IPS DF 6.9 (cell line): ENCODE measurements around the gene SMIM44.
"Not testable (repeated sequence)": the region's sequence is repeated elsewhere in the genome, so short reads cannot be mapped to it uniquely, and the experiment has no call there.

ENCODE experiments used
- DNase-seq: peaks from one replicate; pipeline ENCODE4 v3.0.0-alpha.2; 2013; ENCODE audit warnings: low read depth, low spot score
- H3K27ac ChIP-seq: one replicate; pipeline ENCODE4 v1.5.1; 2013; ENCODE audit warnings: low read length, control low read depth
- H3K27me3 ChIP-seq: 2 replicates; pipeline ENCODE4 v1.6.1; 2013; ENCODE audit warnings: mild to moderate bottlenecking, low read length; ENCODE audit not compliant: control insufficient read depth, insufficient read depth
- H3K36me3 ChIP-seq: 2 replicates; pipeline ENCODE4 v1.6.1; 2013; ENCODE audit warnings: low read length; ENCODE audit not compliant: control insufficient read depth, insufficient read depth
- H3K4me1 ChIP-seq: 2 replicates; pipeline ENCODE4 v1.6.1; 2013; ENCODE audit warnings: low read length; ENCODE audit not compliant: control insufficient read depth, insufficient read depth
- H3K4me3 ChIP-seq: 2 replicates; pipeline ENCODE4 v1.5.1; 2013; ENCODE audit warnings: mild to moderate bottlenecking, low read length
- H3K9me3 ChIP-seq: 2 replicates; pipeline ENCODE4 v1.6.1; 2013; ENCODE audit warnings: low read length, inconsistent platforms; ENCODE audit not compliant: control insufficient read depth, insufficient read depth
- WGBS: extraction: QIAGEN DNeasy Blood & Tissue Kit; methylation state at CpG from one replicate; pipeline ENCODE4 v1.1.7; 2013; ENCODE audit warnings: mixed read lengths, missing lambda C conversion rate; ENCODE audit not compliant: insufficient read length, insufficient coverage; 5-methylcytosine and 5-hydroxymethylcytosine counted together

The SMIM44 gene

DNA sequence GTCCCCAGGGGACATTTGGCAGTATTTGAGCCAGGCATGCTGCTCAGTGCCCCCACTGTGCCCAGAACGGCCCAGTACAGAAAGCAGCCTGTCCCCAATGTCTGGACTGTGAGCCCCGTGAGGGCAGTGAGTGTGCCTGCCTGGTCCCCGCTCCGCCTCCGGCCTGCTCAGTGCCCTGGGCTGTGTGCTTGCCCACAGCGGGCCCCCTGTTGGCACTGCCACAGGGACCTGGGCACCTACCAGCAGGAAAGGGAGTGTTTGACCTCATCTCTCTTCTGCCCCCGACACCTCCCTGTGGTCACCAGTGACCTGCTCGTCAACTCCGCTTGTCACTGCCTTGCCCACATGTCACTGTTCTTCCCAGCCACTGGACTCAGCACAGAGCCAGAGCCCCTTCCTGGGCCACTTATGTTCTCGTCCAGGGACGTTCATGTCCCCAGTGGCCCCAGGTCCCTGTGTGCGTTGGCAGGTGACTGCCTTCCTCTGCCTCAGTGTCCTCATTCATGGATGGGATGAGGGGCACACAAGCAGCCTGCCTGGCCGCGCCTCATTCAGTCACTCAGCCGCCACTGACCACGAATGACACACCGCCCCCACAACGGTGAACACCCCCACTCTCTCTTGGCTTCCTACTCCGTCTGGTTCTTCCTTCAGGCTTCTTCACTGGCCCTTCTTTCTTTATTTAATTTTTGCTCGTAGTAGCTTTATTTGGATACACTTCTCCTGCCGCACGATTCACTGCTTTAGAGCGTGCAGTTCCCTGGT, 25.7 kb upstream of the SMIM44 start:
- no peak overlapping the region for H3K27ac ChIP-seq
- H3K27me3 ChIP-seq, result no peaks in the 10 kb centered on the region
- H3K9me3 ChIP-seq, result no peaks in the 10 kb centered on the region
- peaks cover 1% of the 10 kb centered on the region for H3K4me1 ChIP-seq
- peaks cover 2% of the 10 kb centered on the region; the same call in 1 of the 2 replicates for H3K36me3 ChIP-seq
- no peak overlapping the region for H3K4me3 ChIP-seq
- whole genome bisulfite sequencing, result no CpG with 5 or more reads among the region's 23 CpGs
- DNase-seq, result no peak

DNA sequence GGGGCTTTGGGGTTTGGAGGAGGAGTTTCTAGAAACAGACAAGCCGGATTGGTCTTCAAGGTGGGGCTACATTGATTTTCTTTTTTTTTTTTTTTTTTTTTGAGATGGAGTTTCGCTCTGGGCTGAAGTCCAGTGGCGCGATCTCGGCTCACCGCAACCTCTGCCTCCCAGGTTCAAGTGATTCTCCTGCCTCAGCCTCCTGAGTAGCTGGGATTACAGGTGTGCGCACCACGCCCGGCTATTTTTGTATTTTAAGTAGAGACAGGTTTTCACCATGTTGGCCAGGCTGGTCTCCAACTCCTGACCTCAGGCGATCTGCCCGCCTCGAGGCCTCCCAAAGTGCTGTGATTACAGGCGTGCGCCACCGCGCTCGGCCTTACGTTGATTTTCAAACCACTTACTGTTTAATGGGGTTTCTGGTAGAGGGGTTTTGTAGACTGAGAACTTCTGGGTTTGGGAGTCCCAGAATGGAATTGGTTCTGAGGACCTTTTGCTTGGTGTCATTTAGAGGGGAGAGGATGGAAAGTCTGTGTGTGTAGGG, 24.9 kb upstream of the SMIM44 start:
- not testable (repeated sequence) for H3K4me3 ChIP-seq

DNA sequence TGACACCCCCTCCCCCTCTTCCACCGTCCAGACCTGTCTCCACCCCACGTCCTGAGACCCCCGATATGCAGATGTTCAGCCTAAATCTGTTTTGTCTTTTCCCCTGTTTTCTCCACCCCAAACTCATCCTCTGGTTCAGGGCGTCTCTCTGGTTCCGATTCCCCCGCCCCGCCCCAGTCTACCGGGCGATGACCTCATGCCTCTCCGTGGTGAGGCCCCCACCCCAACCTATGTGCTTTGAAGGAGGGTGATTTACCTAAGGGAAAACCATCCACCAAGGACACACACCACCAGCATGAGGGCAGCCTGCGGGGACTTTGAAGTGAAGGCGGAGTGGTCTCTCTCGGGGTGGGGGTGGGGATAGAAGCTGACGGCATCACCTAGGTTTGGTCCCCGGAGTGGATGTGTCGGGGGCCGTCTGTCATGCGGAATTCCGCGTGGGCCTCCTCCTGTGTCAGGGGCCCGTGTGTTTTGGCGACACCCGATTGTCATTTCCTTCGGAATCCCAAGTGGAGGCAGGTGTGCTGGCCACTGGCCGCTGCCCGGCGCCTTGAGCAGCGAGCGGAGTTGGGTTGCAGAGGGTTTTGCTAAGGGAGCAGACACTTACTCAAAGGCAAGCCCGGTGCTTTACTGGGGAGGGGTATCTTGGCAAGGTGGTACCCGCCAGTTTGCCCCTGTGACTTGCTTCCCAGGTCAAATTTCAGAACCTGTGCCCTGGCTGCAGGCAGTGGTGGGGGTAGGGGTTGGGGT, 24.3 kb upstream of the SMIM44 start:
- WGBS, result no CpG with 5 or more reads among the region's 31 CpGs
- peaks cover 2% of the 10 kb centered on the region; the same call in 1 of the 2 replicates for H3K36me3 ChIP-seq
- H3K27ac ChIP-seq, result no peak overlapping the region
- peak overlapping the region; percentile 70; the same call in 1 of the 2 replicates for H3K4me3 ChIP-seq
- H3K4me1 ChIP-seq, result no peaks in the 10 kb centered on the region; the same call in none of the 2 replicates
- DNase-seq, result no peak
- no peaks in the 10 kb centered on the region for H3K9me3 ChIP-seq
- H3K27me3 ChIP-seq, result no peaks in the 10 kb centered on the region

More for the DNA sequence above, 24.9 kb upstream of the SMIM44 start:
- H3K27me3 ChIP-seq, H3K36me3 ChIP-seq, H3K4me1 ChIP-seq, H3K9me3 ChIP-seq, H3K27ac ChIP-seq, DNase-seq: not testable (repeated sequence)
- no CpG with 5 or more reads among the region's 18 CpGs for WGBS

DNA sequence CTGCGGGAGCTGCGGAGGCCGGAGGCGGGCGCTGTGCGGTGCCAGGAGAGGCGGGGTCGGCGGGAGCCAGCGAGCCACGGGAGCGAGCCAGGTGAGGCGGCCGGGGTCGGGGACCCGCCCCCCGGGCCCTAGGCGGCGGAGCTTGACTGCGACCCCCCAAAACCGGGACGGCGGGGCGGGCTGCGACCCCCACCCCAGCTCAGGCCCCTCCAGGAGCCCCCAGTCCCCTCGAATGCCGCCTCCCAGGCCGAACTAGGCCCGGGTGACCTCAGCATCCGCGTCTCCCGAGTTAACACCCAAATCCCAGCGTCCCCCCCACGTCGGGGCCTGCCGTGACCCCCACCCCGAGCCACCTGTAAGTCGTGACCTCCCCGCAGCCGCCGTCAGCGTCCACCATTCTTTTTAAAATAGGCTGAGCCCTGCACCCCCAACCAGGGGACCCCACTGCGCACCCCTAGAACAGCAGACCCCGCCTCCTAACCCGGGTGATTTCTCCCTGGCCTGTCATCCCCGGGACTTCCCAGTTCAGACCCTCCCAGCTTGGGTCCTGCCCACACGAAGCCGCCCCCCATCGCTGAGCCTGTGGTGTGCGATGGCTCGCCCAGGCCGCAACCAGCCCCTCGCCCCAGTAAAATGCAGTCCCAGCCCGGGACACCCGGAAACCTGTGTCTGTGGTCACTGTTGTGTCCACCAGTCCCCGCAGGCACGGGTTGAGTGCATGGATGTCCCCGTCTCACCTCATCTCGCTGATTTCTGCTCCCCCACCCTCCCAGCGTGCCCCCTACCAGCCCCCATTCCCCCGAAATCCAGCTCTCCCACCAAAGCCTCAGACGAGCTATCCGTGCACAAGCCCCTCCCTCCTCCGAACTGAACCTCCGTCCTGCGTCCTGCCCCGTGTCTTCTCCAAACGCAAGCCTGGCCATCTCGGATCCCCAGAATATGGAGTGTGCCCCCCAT, 23.4 kb upstream of the SMIM44 start:
- no peaks in the 10 kb centered on the region for H3K27me3 ChIP-seq
- H3K36me3 ChIP-seq, result no peaks in the 10 kb centered on the region
- no peaks in the 10 kb centered on the region for H3K9me3 ChIP-seq
- no peak overlapping the region for H3K27ac ChIP-seq
- H3K4me1 ChIP-seq, result no peaks in the 10 kb centered on the region; the same call in 1 of the 2 replicates
- WGBS, result no CpG with 5 or more reads among the region's 69 CpGs
- peak overlapping the region; percentile 70 for H3K4me3 ChIP-seq
- no peak for DNase-seq

DNA sequence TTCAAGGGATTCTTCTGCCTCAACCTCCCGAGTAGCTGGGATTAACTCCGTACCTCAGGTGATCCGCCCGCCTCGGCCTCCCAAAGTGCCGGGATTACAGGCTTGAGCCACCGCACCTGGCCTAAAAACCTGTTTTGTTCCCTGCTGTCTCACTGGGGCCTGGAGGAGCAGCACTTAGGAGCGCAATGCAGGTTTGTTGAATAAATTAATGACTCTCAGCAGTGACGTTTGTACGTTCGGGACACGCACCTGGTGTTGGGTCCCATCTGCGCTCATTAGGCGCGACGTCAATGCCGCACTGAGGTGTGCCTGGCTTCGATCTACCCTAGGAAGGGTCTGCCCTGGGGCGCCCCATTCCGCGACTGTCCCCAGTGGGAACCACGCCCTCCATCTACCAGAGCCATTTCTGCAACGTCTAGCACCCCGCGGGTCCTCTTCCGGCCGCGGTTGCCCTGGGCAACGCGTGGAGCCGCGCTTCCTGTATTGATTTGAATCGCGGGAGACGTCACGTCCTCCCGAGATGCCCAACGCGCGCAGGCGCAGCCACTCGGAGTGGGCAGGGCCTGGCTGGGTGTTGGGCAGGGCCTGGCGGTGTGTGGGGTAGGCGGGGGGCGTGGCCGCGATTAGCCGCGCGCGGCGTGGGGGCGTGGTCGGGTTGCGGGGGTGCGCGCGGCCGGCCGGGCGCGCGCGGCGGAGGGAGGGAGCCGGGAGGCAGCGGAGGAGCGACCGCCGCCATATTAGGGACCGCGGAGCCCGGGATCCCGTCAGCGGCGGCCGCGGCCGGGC, 22.6 kb upstream of the SMIM44 start, which contains the start of gene FZR1:
Gene FZR1 (plus strand): TSS at position 714 of the 786 bp plus-strand sequence. CDS start 16,679 bp downstream, outside the sequence.
- Histone ChIP-seq H3K27ac (no peak within 1 kb of the TSS), H3K4me1 (no peaks in the 10 kb centered on the region; the same call in 1 of the 2 replicates), H3K9me3 (no peaks in the 10 kb centered on the region), H3K36me3 (no peaks in the 10 kb centered on the region), H3K4me3 (peak within 1 kb of the TSS; percentile 70), H3K27me3 (no peaks in the 10 kb centered on the region)
- DNase-seq, result peak; percentile 92
- no CpG with 5 or more reads among the region's 79 CpGs for WGBS

DNA sequence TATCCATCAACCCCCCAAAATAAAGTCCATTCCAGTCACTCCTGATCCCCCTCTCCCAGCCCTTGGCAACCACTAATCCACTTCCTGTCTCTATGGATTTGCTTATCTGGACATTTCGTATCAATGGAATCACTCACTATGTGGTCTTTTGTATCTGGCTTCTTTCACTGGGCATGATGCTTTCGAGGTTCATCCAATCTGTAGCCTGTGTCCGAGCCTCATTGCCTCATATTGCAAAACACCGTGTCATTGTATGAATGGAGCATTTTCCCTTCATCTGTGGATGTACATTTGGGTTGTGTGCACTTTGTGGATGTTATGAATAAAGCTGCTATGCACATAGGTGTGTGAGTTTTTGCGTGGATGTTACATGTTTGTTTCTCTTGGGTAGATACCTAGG, 21.5 kb upstream of the SMIM44 start:
- H3K36me3 ChIP-seq, result no peaks in the 10 kb centered on the region
- H3K4me3 ChIP-seq, result no peak overlapping the region
- no CpG with 5 or more reads among the region's 5 CpGs for WGBS
- H3K4me1 ChIP-seq, result no peaks in the 10 kb centered on the region; the same call in 1 of the 2 replicates
- H3K9me3 ChIP-seq, result no peaks in the 10 kb centered on the region
- DNase-seq, result no peak
- H3K27ac ChIP-seq, result no peak overlapping the region
- no peaks in the 10 kb centered on the region for H3K27me3 ChIP-seq

DNA sequence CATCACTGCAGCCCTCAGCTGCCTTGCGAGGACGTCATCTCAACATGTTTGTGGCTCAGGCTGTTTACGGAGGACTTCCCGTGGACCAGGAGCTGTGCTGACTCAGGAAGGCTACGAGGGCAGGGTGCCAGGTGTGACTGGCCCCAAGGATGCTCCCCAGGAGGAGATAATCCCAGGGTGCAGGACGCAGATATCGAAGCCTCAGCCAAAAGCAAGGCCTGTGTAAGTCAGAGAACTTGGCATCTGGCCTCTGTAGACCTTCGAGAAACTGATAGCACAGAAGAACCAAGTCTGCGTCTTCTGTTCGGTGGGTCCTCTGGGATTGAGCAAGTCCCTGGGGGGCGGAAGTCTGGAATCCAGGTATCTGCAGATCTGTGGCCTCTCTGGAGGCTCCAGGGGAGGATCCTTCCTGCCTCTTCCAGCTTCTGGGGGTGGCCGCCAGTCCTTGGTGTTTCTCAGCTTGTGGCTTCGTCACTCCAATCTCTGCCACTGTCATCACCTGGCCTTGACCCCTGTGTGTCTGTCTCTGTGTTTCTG, 19.9 kb upstream of the SMIM44 start:
- no peak overlapping the region for H3K4me3 ChIP-seq
- WGBS, result no CpG with 5 or more reads among the region's 13 CpGs
- H3K27me3 ChIP-seq, result no peaks in the 10 kb centered on the region
- no peak overlapping the region for H3K27ac ChIP-seq
- H3K36me3 ChIP-seq, result no peaks in the 10 kb centered on the region
- H3K9me3 ChIP-seq, result no peaks in the 10 kb centered on the region
- H3K4me1 ChIP-seq, result no peaks in the 10 kb centered on the region; the same call in 1 of the 2 replicates
- DNase-seq, result no peak

DNA sequence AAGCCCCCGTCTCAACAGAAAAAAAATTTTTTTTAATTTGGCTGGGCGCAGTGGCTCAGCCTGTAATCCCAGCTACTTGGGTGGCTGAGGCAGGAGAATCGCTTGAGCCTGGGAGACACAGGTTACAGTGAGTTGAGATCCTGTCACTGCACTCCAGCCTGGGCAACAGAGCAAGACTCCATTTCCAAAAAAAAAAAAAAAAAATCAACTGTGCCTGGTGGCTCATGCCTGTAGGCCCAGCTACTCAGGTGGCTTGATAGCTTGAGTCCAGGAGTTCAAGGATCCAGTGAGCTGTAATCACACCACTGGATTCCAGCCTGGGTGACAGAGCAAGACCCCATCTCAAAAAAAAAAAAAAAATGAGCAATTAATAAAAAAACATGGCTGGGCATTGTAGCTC, 18.5 kb upstream of the SMIM44 start:
- no peaks in the 10 kb centered on the region for H3K9me3 ChIP-seq
- no peaks in the 10 kb centered on the region for H3K27me3 ChIP-seq
- H3K27ac ChIP-seq, result no peak overlapping the region
- no CpG with 5 or more reads among the region's 3 CpGs for WGBS
- no peak for DNase-seq
- H3K4me3 ChIP-seq, result no peak overlapping the region
- H3K36me3 ChIP-seq, result no peaks in the 10 kb centered on the region
- H3K4me1 ChIP-seq, result no peaks in the 10 kb centered on the region; the same call in 1 of the 2 replicates

DNA sequence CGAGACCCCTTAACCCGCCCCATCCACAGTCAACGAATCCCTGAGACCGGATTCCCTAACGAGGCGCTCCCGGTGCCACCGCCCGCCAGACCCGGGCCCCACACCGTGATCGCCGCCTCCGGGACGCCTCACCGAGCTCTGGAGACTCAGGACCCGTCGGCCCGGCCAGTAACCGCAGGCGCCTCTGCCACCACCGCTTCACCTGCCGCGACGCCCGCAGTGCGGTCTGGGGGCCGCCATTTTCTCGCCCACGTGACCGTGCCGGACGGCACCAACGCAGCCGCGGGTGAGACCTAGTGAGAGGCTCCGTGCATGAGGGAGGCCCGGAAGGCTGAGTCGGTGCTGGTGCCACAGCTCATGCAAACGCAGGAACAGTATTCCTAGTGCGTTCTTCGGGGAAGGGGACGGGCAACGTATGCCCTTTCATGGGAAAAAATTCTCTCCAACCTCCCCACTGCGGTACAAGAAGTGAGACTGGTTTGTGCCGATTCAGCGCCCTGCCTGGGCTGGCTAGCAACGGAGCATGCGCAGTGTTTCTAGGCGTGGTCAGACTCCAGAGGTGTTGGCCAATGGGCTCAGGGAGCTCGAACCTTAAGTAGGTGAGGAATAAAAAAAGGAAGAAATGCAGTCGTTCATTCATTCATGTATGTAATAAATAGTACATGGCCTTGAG, 17.3 kb upstream of the SMIM44 start, which contains the start of gene DOHH:
Gene DOHH (minus strand): TSS at position 246 of the 673 bp plus-strand sequence. CDS start 3,860 bp downstream, outside the sequence.
- Histone ChIP-seq H3K4me1 (no peaks in the 10 kb centered on the region; the same call in 1 of the 2 replicates), H3K4me3 (peak within 1 kb of the TSS; percentile 94)
- no CpG with 5 or more reads among the region's 52 CpGs for WGBS

More for the DNA sequence above, 17.3 kb upstream of the SMIM44 start, which contains the start of gene DOHH:
- Histone ChIP-seq H3K27me3 (no peaks in the 10 kb centered on the region), H3K36me3 (peaks cover 5% of the 10 kb centered on the region), H3K27ac (no peak within 1 kb of the TSS), H3K9me3 (no peaks in the 10 kb centered on the region)
- DNase-seq, result peak; percentile 97
